ENCODE measurements around the gene NIN.

- TF ChIP-seq CTCF (IDR thresholded peaks at IDR 0.05; ENCODE audit: low read length) (no peak), EZH2 (IDR thresholded peaks at IDR 0.05; ENCODE audit: borderline replicate concordance, low read length) (no peak)
These were observed 104.4 kb downstream of the NIN start for GRCh38 chr14:50726372-50727107.

All from OCI-LY1 (cell line).